Keratinocyte (primary cell): ENCODE measurements around the gene IL1RL1. TPM values are rescaled to one million over a fixed set of nuclear protein-coding genes. Genes with fewer than 3 reads are reported as not detected.

Experiments used
- DNase-seq: peaks from one replicate; pipeline ENCODE4 v3.0.0-alpha.2; 2011; ENCODE audit warnings: low read depth, missing footprints, low spot score
- FAIRE-seq: peaks from 2 replicates; lab custom pipeline; 2011; peaks lifted over from hg19 to GRCh38; lab: Jason Lieb, UNC
- H2AFZ ChIP-seq: 2 replicates; pipeline ENCODE4 v1.6.0; 2012; ENCODE audit warnings: low read length, control low read depth, inconsistent platforms; ENCODE audit not compliant: control insufficient read depth
- H3K27ac ChIP-seq: 2 replicates; pipeline ENCODE4 v1.5.1; 2011; ENCODE audit warnings: low read length; ENCODE audit not compliant: control insufficient read depth, insufficient read depth
- H3K27me3 ChIP-seq: 3 replicates; pipeline ENCODE4 v1.6.0; 2011; ENCODE audit warnings: low read length; ENCODE audit not compliant: control insufficient read depth, insufficient read depth; ENCODE audit errors: extremely low read depth
- H3K36me3 ChIP-seq, 2 experiments: 2 replicates in 1 of 2; 3 replicates in 1 of 2; pipeline ENCODE4 v1.5.1; 2011; ENCODE audit warnings: low read length in 2 of 2, mild to moderate bottlenecking in 1 of 2; ENCODE audit not compliant: control insufficient read depth in 2 of 2, insufficient read depth in 2 of 2; ENCODE audit errors: extremely low read depth in 1 of 2
- H3K4me1 ChIP-seq: 3 replicates; pipeline ENCODE4 v1.5.1; 2011; ENCODE audit warnings: low read length; ENCODE audit not compliant: control insufficient read depth, insufficient read depth; ENCODE audit errors: extremely low read depth
- H3K4me2 ChIP-seq: 3 replicates; pipeline ENCODE4 v1.6.0; 2011; ENCODE audit warnings: low read depth, low read length; ENCODE audit not compliant: control insufficient read depth, insufficient read depth; ENCODE audit errors: extremely low read depth
- H3K4me3 ChIP-seq, 3 experiments: fragments of 200-600 bp in 1 of 3; sonication (generic) in 1 of 3; 2 replicates in 2 of 3; 3 replicates in 1 of 3; pipeline ENCODE4 v1.5.1; 2011 to 2016; ENCODE audit warnings: low read length in 3 of 3, mild to moderate bottlenecking in 3 of 3, control low read depth in 2 of 3, inconsistent platforms in 1 of 3, low read depth in 1 of 3, mixed read lengths in 1 of 3, mixed run types in 1 of 3, moderate library complexity in 1 of 3; ENCODE audit not compliant: control insufficient read depth in 2 of 3, insufficient read depth in 2 of 3; ENCODE audit errors: extremely low read depth in 1 of 3
- H3K79me2 ChIP-seq: 2 replicates; pipeline ENCODE4 v1.6.0; 2012; ENCODE audit warnings: low read length; ENCODE audit not compliant: control insufficient read depth, insufficient read depth
- H3K9ac ChIP-seq: 3 replicates; pipeline ENCODE4 v1.6.0; 2011; ENCODE audit warnings: low read length; ENCODE audit not compliant: control insufficient read depth, insufficient read depth; ENCODE audit errors: extremely low read depth
- H3K9me1 ChIP-seq: 3 replicates; pipeline ENCODE4 v1.6.0; 2011; ENCODE audit warnings: low read length; ENCODE audit not compliant: control insufficient read depth, insufficient read depth; ENCODE audit errors: extremely low read depth
- H3K9me3 ChIP-seq: 2 replicates; pipeline ENCODE4 v1.5.1; 2012; ENCODE audit warnings: low read depth, low read length; ENCODE audit not compliant: control insufficient read depth
- H4K20me1 ChIP-seq: 3 replicates; pipeline ENCODE4 v1.6.0; 2011; ENCODE audit warnings: low read length; ENCODE audit not compliant: control insufficient read depth, insufficient read depth; ENCODE audit errors: extremely low read depth
- EZH2 ChIP-seq: IDR thresholded peaks from one replicate; pipeline ENCODE4 v1.6.1; 2012; ENCODE audit warnings: inconsistent platforms, mild to moderate bottlenecking, low read length, moderate library complexity
- dilution Hi-C: fragments of 300-500 bp; cut with MboI; formaldehyde crosslinking; loops from one replicate; pipeline ENCODE4 v1.7.0; 2020; ENCODE audit warnings: low sequenced_read_pairs; ENCODE audit not compliant: extremely low pct_ligation_motif_present
- polyA plus RNA-seq, 5 experiments: library from polyadenylated mRNA; depleted of rRNA in 3 of 5; stranded (reverse) in 3 of 5; stranded (forward) in 1 of 5; unstranded in 1 of 5; fragments of >200 nt; gene quantifications; 1 replicate in 1 of 5; 2 replicates in 3 of 5; 3 replicates in 1 of 5; pipeline versions ENCODE4 v1.2.1 to v1.2.3, GENCODE V29; 2011 to 2012; ENCODE audit warnings: missing spikeins in 2 of 5, low read depth in 1 of 5, low replicate concordance in 1 of 5
- TF ChIP-seq, protein P1 (sequence below), 3 experiments: IDR thresholded peaks in 1 of 3; conservative IDR thresholded peaks in 1 of 3; optimal IDR thresholded peaks in 1 of 3; 2 replicates in 2 of 3; 3 replicates in 1 of 3; pipeline versions ENCODE3 to v1.5.1; 2011; ENCODE audit warnings: low read length in 3 of 3, mild to moderate bottlenecking in 3 of 3, moderate library complexity in 2 of 3, control low read depth in 1 of 3, inconsistent platforms in 1 of 3; ENCODE audit not compliant: insufficient read depth in 2 of 3; ENCODE audit errors: extremely low read depth in 1 of 3

The IL1RL1 gene
- polyA plus RNA-seq, 1 donor (not counting 4 experiments of a cell fraction or from before 2014, with no cell fraction given) = 0.93 TPM

DNA sequence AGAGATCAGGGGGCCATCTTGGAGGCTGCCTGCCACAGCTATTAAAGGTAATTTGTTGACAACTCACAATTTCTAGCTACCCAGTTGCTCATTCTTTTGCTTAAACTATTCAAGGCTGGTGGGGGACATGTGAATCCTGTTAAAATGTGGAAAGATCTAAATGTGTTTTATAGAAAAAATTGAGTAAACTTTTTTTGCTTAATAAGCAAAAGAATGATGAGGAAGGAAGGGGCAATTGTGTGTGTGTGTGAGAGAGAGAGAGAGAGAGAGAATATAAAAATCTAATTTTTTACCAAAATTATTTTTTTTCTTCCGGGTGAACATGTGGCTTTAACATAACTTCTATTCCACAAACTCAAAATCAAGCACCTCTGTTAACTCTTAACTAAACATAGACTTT lies 5.2 kb upstream of the IL1RL1 start:
- no peak overlapping the region for H3K9ac ChIP-seq
- H4K20me1 ChIP-seq = no peaks in the 10 kb centered on the region
- no peak for DNase-seq
- H3K27ac ChIP-seq = no peak overlapping the region
- TF ChIP-seq, protein P1, sequence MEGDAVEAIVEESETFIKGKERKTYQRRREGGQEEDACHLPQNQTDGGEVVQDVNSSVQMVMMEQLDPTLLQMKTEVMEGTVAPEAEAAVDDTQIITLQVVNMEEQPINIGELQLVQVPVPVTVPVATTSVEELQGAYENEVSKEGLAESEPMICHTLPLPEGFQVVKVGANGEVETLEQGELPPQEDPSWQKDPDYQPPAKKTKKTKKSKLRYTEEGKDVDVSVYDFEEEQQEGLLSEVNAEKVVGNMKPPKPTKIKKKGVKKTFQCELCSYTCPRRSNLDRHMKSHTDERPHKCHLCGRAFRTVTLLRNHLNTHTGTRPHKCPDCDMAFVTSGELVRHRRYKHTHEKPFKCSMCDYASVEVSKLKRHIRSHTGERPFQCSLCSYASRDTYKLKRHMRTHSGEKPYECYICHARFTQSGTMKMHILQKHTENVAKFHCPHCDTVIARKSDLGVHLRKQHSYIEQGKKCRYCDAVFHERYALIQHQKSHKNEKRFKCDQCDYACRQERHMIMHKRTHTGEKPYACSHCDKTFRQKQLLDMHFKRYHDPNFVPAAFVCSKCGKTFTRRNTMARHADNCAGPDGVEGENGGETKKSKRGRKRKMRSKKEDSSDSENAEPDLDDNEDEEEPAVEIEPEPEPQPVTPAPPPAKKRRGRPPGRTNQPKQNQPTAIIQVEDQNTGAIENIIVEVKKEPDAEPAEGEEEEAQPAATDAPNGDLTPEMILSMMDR (optimal IDR thresholded peaks at IDR 0.05 in 1 of 3, IDR thresholded peaks at IDR 0.05 in 1 of 3, conservative IDR thresholded peaks at IDR 0.05 in 1 of 3; ENCODE audit: extremely low read depth in 1 of 3, insufficient read depth in 2 of 3, low read length in 3 of 3) = no peak
- TF ChIP-seq EZH2 = no peak
- H3K27me3 ChIP-seq = no peaks in the 10 kb centered on the region
- H3K4me3 ChIP-seq = no peak overlapping the region
- no peak overlapping the region for H2AFZ ChIP-seq
- dilution Hi-C loops = no loop called here
- no peaks in the 10 kb centered on the region for H3K9me1 ChIP-seq
- H3K4me2 ChIP-seq = no peak overlapping the region
- no peaks in the 10 kb centered on the region for H3K79me2 ChIP-seq
- no peaks in the 10 kb centered on the region for H3K9me3 ChIP-seq
- no peaks in the 10 kb centered on the region for H3K36me3 ChIP-seq
- H3K4me1 ChIP-seq = no peaks in the 10 kb centered on the region
- FAIRE-seq = no peak

DNA sequence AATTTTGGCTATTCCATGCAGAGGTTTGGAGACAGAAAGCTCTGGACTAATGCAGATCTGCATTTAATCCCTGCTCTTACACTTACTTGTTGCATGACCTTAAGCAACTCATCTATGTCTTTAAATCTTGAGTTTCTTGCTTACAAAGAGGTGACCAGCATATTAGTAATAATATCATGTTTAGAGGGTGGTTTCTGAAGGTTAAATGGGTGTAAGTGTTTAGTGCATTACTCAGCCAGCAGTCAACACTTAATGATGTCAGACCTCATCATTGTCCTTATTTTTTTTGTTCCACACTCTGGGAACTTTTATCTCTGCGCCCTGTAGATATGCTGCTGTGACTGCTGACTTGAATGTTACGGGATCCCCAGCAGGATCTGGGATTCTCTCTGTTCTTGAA lies 1.7 kb downstream of the IL1RL1 start:
- Histone ChIP-seq H3K79me2 (no peaks in the 10 kb centered on the region), H3K9me3 (no peaks in the 10 kb centered on the region), H3K36me3 (no peaks in the 10 kb centered on the region), H3K27ac (peak overlapping the region; percentile 67), H3K4me1 (peaks cover 49% of the 10 kb centered on the region), H4K20me1 (no peaks in the 10 kb centered on the region), H2AFZ (no peak overlapping the region), H3K9ac (peak overlapping the region; percentile 42), H3K4me3 (no peak overlapping the region), H3K4me2 (peak overlapping the region; percentile 64), H3K9me1 (no peaks in the 10 kb centered on the region), H3K27me3 (no peaks in the 10 kb centered on the region)
- FAIRE-seq = peak; percentile 81
- DNase-seq = peak; percentile 59
- dilution Hi-C loops = no loop called here
- TF ChIP-seq, protein P1 (optimal IDR thresholded peaks at IDR 0.05 in 1 of 3, IDR thresholded peaks at IDR 0.05 in 1 of 3, conservative IDR thresholded peaks at IDR 0.05 in 1 of 3; ENCODE audit: extremely low read depth in 1 of 3, insufficient read depth in 2 of 3, low read length in 3 of 3) = no peak
- TF ChIP-seq EZH2 = no peak
